H7 (cell line): Measurements from ENCODE around the gene COL6A3. TPM values are rescaled to one million over a fixed set of nuclear protein-coding genes. Genes with fewer than 3 reads are reported as not detected.

Experiments used
- DNase-seq: peaks from one replicate; pipeline ENCODE4 v3.0.0; 2012
- H3K27me3 ChIP-seq: 2 replicates; pipeline ENCODE4 v1.6.0; 2011; ENCODE audit warnings: mild to moderate bottlenecking, low read length; ENCODE audit not compliant: control insufficient read depth, insufficient read depth
- H3K36me3 ChIP-seq: replicated peaks from 2 replicates; pipeline ENCODE4 v1.5.1; 2011; ENCODE audit warnings: low read length; ENCODE audit not compliant: control insufficient read depth, insufficient read depth
- H3K4me3 ChIP-seq: 2 replicates; pipeline ENCODE4 v1.5.1; 2011; ENCODE audit warnings: low read depth, mild to moderate bottlenecking, control low read depth, low read length, moderate library complexity; ENCODE audit not compliant: insufficient read depth
- total RNA-seq: library from RNA; depleted of rRNA; stranded (reverse); fragments of >200 nt; shearing (Covaris generic); gene quantifications from 2 replicates; pipeline ENCODE4 v1.2.3, GENCODE V29; 2014

Gene COL6A3
- total RNA-seq, 1 experiment from 2014 or later, result 5.1 TPM

GRCh38 chr2:237291138-237291792 is 122.7 kb downstream of the COL6A3 start:
- Histone ChIP-seq H3K4me3 (no peak overlapping the region), H3K27me3 (no peaks in the 10 kb centered on the region), H3K36me3 (no peaks in the 10 kb centered on the region)
- DNase-seq, result no peak

- H3K36me3 ChIP-seq, result no peaks in the 10 kb centered on the region
- no peaks in the 10 kb centered on the region for H3K27me3 ChIP-seq
- DNase-seq, result no peak
- no peak overlapping the region for H3K4me3 ChIP-seq
These were observed 123.7 kb downstream of the COL6A3 start for GRCh38 chr2:237290261-237290660.

DNA sequence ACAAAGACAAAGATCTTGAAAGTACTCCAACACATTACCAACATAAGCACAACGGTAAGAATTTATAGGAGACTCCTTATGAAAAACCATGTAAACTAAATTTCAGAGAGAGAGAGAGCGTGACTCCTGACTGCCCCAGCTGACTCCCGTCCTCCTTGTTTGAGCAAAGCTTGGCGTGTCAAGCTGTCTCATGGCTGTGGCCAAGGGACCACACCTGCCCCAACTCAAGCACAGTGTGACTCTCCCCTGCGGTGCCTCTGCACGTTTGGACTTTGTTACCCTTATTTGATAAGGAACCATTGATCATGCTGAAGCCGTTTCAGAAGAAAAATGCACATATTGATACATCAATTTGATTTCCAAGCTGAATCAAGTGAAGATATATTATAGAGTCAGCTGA is 124.8 kb downstream of the COL6A3 start:
- no peak for DNase-seq
- no peaks in the 10 kb centered on the region for H3K27me3 ChIP-seq
- H3K36me3 ChIP-seq, result no peaks in the 10 kb centered on the region

DNA sequence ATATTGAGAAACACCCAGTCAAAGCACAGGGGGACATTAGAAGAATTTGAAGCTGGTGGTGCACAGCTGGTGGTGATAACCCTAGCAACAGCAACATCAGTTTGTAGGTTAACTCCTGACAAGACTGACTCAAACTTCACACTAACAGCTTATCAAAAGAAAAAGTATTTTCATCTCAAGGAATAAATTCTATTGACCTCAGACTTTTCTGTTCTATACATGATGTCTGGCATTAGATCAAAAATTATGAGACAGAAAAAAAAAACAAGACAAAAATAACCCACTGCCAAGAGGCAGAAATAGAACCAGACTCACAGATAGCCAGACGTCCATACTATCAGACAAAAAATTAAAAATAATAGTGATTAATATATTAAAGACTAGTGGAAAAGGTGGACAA is 126.1 kb downstream of the COL6A3 start:
- H3K27me3 ChIP-seq, result no peaks in the 10 kb centered on the region
- H3K4me3 ChIP-seq, result no peak overlapping the region
- DNase-seq, result no peak
- no peaks in the 10 kb centered on the region for H3K36me3 ChIP-seq

More for the DNA sequence above, 124.8 kb downstream of the COL6A3 start:
- no peak overlapping the region for H3K4me3 ChIP-seq

DNA sequence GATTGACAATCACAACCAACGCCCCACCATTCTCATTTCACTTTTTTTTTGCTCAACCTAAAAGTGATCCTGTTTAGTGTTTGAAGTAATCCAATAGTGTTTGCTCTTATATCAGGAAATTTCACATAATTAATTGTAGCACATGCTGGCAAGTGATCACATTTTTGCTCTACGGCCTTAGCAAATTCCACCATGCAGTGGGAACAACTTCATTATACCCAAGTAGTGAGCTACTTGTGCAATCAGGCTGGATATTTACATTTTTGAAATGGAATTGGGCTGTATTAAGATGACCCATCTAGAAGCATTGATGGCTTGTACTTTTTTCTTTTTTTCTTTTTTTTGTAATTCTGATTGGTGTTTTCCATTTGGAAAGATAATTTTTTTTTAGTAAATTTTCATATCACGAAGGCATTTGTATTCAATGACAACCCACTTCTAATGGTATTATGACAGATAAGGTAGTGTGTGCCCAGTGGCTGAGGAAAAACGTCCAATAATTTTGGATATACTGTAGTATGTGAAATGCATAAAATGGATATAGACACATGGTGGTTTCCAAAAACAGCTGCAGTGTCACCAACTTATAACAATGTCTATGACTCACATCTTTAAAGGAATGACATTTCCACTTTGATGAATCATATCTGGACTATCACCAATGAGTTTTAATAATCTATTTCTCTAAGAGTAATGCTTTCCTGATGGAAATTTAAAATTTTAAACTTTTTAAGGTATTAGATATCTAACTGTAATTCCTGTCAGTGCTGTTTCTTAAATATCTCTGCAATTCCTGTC is 130.6 kb downstream of the COL6A3 start:
- no peak for DNase-seq
- H3K4me3 ChIP-seq, result no peak overlapping the region

DNA sequence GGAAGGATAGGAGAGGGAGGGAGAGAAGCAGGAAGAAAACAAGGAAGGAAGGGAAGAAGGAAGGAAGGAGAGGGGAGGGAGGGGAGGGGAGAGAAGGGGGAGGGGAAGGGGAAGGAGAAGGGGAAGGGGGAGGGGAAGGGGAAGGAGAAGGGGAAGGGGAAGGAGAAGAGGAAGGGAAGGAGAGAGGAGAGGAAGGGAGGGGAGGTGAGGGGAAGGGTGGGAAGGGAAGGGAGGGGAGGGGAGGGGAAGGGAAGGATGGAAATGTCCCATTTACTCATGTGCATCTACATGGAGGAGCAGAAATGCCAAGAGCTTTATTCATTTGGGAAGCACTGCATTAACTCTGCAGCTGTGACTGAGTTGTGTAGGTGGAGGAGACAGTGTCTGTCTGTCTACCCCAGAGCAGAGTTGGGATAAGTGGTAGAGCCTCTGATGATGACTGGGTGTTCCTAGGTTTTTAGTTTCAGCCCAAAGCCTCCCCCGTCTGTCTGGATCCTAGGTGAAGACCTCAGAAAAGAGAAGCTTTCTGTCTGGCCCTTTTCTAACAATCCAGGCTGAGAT is 131.3 kb downstream of the COL6A3 start:
- no peaks in the 10 kb centered on the region for H3K27me3 ChIP-seq
- no peak overlapping the region for H3K4me3 ChIP-seq
- DNase-seq, result no peak
- no peaks in the 10 kb centered on the region for H3K36me3 ChIP-seq

More for the DNA sequence above, 130.6 kb downstream of the COL6A3 start:
- no peaks in the 10 kb centered on the region for H3K36me3 ChIP-seq
- H3K27me3 ChIP-seq, result no peaks in the 10 kb centered on the region

DNA sequence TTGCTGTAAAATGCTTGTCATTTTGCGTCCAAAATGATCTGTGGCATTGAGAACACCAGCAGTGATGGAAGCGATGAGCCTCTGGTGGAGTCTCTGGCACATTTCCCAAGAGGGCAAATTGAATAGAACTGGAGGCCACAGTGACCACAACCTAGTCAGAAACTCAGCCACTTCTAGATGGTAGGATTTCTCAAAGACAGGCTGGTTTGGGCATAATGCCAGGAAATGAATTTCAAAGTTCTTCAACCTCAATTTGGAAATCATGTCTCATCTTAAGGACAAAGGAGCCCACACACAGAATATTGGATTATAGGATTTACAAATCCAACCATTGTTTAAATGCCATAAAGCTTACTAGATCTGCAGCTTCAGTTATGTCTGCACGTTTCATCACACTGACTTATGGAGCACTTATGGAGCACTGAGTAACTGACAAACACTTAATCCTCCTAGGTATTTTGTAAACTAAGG is 132.1 kb downstream of the COL6A3 start:
- H3K27me3 ChIP-seq, result no peaks in the 10 kb centered on the region
- DNase-seq, result no peak
- H3K4me3 ChIP-seq, result no peak overlapping the region
- no peaks in the 10 kb centered on the region for H3K36me3 ChIP-seq

- Histone ChIP-seq H3K4me3 (no peak overlapping the region), H3K36me3 (no peaks in the 10 kb centered on the region), H3K27me3 (no peaks in the 10 kb centered on the region)
- DNase-seq, result no peak
These were observed 133.0 kb downstream of the COL6A3 start for GRCh38 chr2:237280939-237281338.

DNA sequence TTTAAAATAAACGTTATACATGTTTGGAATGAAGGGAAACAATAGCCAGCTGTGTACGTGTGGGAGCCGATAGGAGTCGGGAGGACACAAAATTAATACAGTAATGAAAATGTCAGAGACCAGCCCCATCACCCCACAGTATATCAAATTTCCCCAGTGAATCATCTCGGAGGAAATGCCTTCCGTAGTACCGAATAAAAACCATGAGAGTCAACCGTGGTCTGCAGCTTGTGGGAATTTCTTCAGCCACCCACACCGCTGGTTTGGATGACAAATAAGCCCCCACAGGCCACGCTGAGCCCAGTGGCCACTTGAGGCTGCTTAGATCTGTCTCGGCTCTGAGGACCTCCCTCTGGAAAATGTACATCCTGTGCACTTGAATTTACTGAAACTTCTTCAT is 133.7 kb downstream of the COL6A3 start:
- Histone ChIP-seq H3K36me3 (no peaks in the 10 kb centered on the region), H3K4me3 (no peak overlapping the region), H3K27me3 (no peaks in the 10 kb centered on the region)
- no peak for DNase-seq

DNA sequence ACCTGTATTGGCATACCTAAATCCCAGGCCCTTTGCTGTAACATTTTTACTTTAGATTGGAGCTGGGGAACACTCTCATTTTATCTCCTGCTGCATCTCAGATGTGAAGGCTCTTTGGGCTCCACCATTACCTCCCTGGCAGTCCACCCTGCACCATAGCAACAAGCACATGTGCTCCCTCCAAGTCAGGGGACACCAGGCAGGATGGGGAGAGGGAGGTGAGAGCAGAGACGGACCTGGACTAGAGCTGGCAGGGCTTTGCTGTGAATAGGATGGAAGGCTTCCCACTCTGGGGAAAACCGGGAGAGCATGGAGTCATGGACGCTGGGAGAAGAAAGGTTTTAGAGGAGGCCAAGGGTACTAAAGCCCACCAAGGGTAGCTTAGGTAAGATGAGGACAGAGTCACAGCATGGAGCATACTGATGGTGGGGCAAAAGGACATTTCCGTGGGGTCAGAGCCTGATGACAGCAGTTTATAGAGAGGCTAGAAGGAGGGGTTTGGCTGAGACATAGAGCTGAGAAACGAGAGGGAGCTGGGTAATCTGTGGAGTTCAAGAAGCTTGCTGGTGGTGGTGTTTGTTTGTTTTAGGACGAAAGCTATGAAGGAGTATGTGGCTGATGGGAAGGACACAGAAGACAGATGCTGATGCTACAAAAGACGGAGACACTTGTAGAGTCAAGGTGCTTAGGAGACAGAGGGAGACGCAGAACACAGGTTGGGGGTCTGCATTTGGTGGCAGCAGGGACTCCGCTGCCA is 134.8 kb downstream of the COL6A3 start:
- Histone ChIP-seq H3K27me3 (no peaks in the 10 kb centered on the region), H3K4me3 (no peak overlapping the region), H3K36me3 (no peaks in the 10 kb centered on the region)
- no peak for DNase-seq

DNA sequence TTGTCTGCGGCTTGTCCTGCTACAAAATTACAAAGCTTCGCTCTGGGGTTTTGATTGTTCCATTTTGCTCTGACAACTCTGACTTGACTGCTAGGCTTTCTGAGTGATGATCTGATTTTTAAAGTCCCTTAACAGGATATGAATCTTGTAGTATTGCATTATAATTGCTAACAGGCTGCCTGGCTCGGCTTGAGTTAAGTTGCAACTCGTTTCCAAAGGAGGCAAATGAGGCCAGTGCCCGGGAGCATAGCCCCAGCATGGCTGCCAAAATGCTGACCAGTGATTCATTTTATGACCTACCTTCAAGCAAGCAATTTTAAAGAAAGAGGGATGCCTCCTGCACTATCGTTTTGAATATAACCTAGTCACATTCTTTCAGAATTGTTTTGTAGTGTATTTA is 135.4 kb downstream of the COL6A3 start:
- no peaks in the 10 kb centered on the region for H3K27me3 ChIP-seq
- no peak for DNase-seq
- no peak overlapping the region for H3K4me3 ChIP-seq
- no peaks in the 10 kb centered on the region for H3K36me3 ChIP-seq

- no peaks in the 10 kb centered on the region for H3K36me3 ChIP-seq
- H3K27me3 ChIP-seq, result no peaks in the 10 kb centered on the region
- no peak for DNase-seq
- no peak overlapping the region for H3K4me3 ChIP-seq
These were observed 137.1 kb downstream of the COL6A3 start for GRCh38 chr2:237276716-237277490.
